Mesothelial cell of epicardium (in vitro differentiated cells): ENCODE data around the gene PIK3AP1. TPM values are rescaled to one million over a fixed set of nuclear protein-coding genes. Genes with fewer than 3 reads are reported as not detected.

Source experiments
- DNase-seq, 2 experiments: peaks; one replicate each; pipeline ENCODE4 v3.0.0; 2021; ENCODE audit warnings: low spot score in 2 of 2; ENCODE audit not compliant: unreplicated experiment in 2 of 2
- H3K27ac Mint-ChIP-seq: 2 replicates; pipeline ENCODE4 v1.8.0; 2021; ENCODE audit warnings: mixed read lengths
- H3K27me3 Mint-ChIP-seq: 2 replicates; pipeline ENCODE4 v1.8.0; 2021; ENCODE audit warnings: low read depth, mixed read lengths
- H3K36me3 Mint-ChIP-seq: 2 replicates; pipeline ENCODE4 v1.8.0; 2021; ENCODE audit warnings: mixed read lengths
- H3K4me1 Mint-ChIP-seq: 2 replicates; pipeline ENCODE4 v1.8.0; 2021; ENCODE audit warnings: mixed read lengths
- H3K4me3 Mint-ChIP-seq: 2 replicates; pipeline ENCODE4 v1.8.0; 2021; ENCODE audit warnings: mild to moderate bottlenecking, moderate library complexity, mixed read lengths
- H3K9me3 Mint-ChIP-seq: 2 replicates; pipeline ENCODE4 v1.8.0; 2021; ENCODE audit warnings: mixed read lengths
- total RNA-seq: library from RNA; stranded (reverse); gene quantifications from 3 replicates; pipeline ENCODE4 v1.2.1, GENCODE V29; 2021
- TF ChIP-seq, protein P1 (sequence below): fragments of 200-600 bp; sonication (generic); IDR thresholded peaks from one replicate; pipeline ENCODE4 v1.5.0; 2021; ENCODE audit warnings: antibody characterized with exemption; ENCODE audit not compliant: unreplicated experiment

The PIK3AP1 gene
- total RNA-seq, 1 donor from 2014 or later, result 0.36 TPM

GRCh38 chr10:96616961-96617360 lies 103.4 kb downstream of the PIK3AP1 start:
- Mint-ChIP-seq H3K4me1 (peaks cover 15% of the 10 kb centered on the region), H3K36me3 (no peaks in the 10 kb centered on the region), H3K27ac (no peak overlapping the region), H3K9me3 (no peaks in the 10 kb centered on the region), H3K4me3 (no peak overlapping the region), H3K27me3 (no peaks in the 10 kb centered on the region)
- TF ChIP-seq, protein P1, sequence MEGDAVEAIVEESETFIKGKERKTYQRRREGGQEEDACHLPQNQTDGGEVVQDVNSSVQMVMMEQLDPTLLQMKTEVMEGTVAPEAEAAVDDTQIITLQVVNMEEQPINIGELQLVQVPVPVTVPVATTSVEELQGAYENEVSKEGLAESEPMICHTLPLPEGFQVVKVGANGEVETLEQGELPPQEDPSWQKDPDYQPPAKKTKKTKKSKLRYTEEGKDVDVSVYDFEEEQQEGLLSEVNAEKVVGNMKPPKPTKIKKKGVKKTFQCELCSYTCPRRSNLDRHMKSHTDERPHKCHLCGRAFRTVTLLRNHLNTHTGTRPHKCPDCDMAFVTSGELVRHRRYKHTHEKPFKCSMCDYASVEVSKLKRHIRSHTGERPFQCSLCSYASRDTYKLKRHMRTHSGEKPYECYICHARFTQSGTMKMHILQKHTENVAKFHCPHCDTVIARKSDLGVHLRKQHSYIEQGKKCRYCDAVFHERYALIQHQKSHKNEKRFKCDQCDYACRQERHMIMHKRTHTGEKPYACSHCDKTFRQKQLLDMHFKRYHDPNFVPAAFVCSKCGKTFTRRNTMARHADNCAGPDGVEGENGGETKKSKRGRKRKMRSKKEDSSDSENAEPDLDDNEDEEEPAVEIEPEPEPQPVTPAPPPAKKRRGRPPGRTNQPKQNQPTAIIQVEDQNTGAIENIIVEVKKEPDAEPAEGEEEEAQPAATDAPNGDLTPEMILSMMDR, result no peak
- no peak for DNase-seq

GRCh38 chr10:96614515-96614914 lies 105.8 kb downstream of the PIK3AP1 start:
- DNase-seq, result no peak
- TF ChIP-seq, protein P1, result no peak
- H3K4me3 Mint-ChIP-seq, result no peak overlapping the region
- no peak overlapping the region for H3K27ac Mint-ChIP-seq
- H3K27me3 Mint-ChIP-seq, result no peaks in the 10 kb centered on the region
- H3K4me1 Mint-ChIP-seq, result peaks cover 16% of the 10 kb centered on the region
- no peaks in the 10 kb centered on the region for H3K36me3 Mint-ChIP-seq
- H3K9me3 Mint-ChIP-seq, result no peaks in the 10 kb centered on the region

GRCh38 chr10:96613576-96613975 lies 106.7 kb downstream of the PIK3AP1 start:
- TF ChIP-seq, protein P1, result no peak
- Mint-ChIP-seq H3K36me3 (no peaks in the 10 kb centered on the region), H3K27me3 (no peaks in the 10 kb centered on the region), H3K4me3 (no peak overlapping the region), H3K27ac (no peak overlapping the region), H3K9me3 (no peaks in the 10 kb centered on the region), H3K4me1 (peaks cover 16% of the 10 kb centered on the region)
- no peak for DNase-seq

GRCh38 chr10:96612055-96612830 lies 108.1 kb downstream of the PIK3AP1 start:
- no peak overlapping the region for H3K4me3 Mint-ChIP-seq
- H3K27me3 Mint-ChIP-seq, result no peaks in the 10 kb centered on the region
- H3K9me3 Mint-ChIP-seq, result no peaks in the 10 kb centered on the region
- H3K4me1 Mint-ChIP-seq, result peaks cover 16% of the 10 kb centered on the region
- H3K36me3 Mint-ChIP-seq, result no peaks in the 10 kb centered on the region
- TF ChIP-seq, protein P1, result no peak
- no peak overlapping the region for H3K27ac Mint-ChIP-seq
- DNase-seq, result no peak

DNA sequence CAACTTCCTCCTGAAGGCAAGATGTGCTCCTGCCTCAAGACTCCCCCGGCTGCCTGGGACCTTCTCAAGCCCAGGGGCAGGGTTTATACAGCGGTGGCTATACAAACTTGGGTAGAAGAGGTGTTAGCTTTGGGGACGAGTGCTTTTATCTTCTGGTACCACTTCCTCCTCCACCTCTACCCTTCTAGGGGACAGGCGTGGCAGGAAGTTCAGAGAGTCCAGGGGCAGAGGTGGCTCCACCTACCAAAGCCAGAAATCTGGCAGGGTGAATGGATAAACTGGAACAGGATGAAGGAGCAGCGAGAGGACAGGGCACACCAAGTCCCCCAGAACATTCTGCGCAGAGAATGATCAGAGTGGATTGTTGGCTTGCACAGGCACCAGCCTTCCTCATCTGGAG lies 109.5 kb downstream of the PIK3AP1 start:
- Mint-ChIP-seq H3K4me1 (peaks cover 21% of the 10 kb centered on the region), H3K36me3 (no peaks in the 10 kb centered on the region), H3K4me3 (no peak overlapping the region), H3K27me3 (no peaks in the 10 kb centered on the region), H3K27ac (no peak overlapping the region), H3K9me3 (no peaks in the 10 kb centered on the region)
- TF ChIP-seq, protein P1, result no peak
- DNase-seq, result no peak
